GM23248 (cell line): ENCODE data around the gene CEP112.

Source experiments
- EZH2 ChIP-seq: fragments of 200-600 bp; sonication (generic); IDR thresholded peaks from 2 replicates; pipeline ENCODE4 v1.6.1; 2018; ENCODE audit warnings: antibody characterized with exemption, mild to moderate bottlenecking; ENCODE audit not compliant: insufficient read depth, poor library complexity, severe bottlenecking
- EZH2phosphoT487 ChIP-seq: fragments of 200-600 bp; sonication (generic); IDR thresholded peaks from 2 replicates; pipeline ENCODE4 v1.6.1; 2018; ENCODE audit warnings: antibody characterized with exemption, moderate library complexity, mild to moderate bottlenecking, low read depth; ENCODE audit not compliant: insufficient read depth

DNA sequence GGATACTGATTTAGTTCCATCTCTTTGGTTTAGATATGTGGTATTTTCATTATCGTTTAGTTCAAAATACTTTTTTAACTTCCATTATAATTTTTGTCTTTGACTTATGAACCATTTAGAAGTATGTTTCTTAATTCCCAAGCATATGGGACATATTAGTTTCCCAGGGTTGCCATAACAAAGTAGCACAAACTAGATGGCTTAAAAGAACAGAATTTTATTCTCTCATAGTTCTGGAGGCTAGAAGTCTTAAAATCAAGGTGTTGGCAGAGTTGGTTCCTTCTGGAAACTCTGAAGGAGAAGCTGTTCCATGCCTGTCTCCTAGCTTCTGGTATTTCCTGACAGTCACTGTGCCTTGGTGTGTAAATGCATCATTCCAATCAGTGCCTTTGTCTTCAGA, 339.0 kb downstream of the CEP112 start:
- TF ChIP-seq EZH2 (no peak), EZH2phosphoT487 (no peak)
